Fibroblast of lung (primary cell): ENCODE results near the gene TSPAN3. TPM values are rescaled to one million over a fixed set of nuclear protein-coding genes. Genes with fewer than 3 reads are reported as not detected.

Experiments
- DNase-seq, 2 donors: peaks; one replicate each; pipeline versions ENCODE4 v3.0.0 to v3.0.0-alpha.2; 2010; ENCODE audit warnings: low read depth in 2 of 2
- H2AFZ ChIP-seq: 2 replicates; pipeline ENCODE4 v1.5.1; 2012; ENCODE audit warnings: low read length, control low read depth, inconsistent platforms
- H3K27ac ChIP-seq: 2 replicates; pipeline ENCODE4 v1.5.1; 2011; ENCODE audit warnings: low read length, control low read depth; ENCODE audit not compliant: insufficient read depth
- H3K27me3 ChIP-seq: 2 replicates; pipeline ENCODE4 v1.5.1; 2011; ENCODE audit warnings: mild to moderate bottlenecking, low read length; ENCODE audit not compliant: control insufficient read depth, insufficient read depth
- H3K36me3 ChIP-seq: 2 replicates; pipeline ENCODE4 v1.5.1; 2011; ENCODE audit warnings: low read length; ENCODE audit not compliant: control insufficient read depth, insufficient read depth
- H3K4me1 ChIP-seq: 2 replicates; pipeline ENCODE4 v1.5.1; 2011; ENCODE audit warnings: low read length; ENCODE audit not compliant: control insufficient read depth, insufficient read depth; ENCODE audit errors: extremely low read depth
- H3K4me2 ChIP-seq: 2 replicates; pipeline ENCODE4 v1.5.1; 2011; ENCODE audit warnings: low read length, control low read depth; ENCODE audit not compliant: insufficient read depth; ENCODE audit errors: extremely low read depth
- H3K4me3 ChIP-seq, 4 experiments: fragments of 200-600 bp in 1 of 4; sonication (generic) in 1 of 4; replicated peaks in 1 of 4; 2 replicates each; pipeline ENCODE4 v1.5.1; 2011 to 2016; ENCODE audit warnings: low read length in 4 of 4, low read depth in 3 of 4, mild to moderate bottlenecking in 3 of 4, control low read depth in 2 of 4, inconsistent platforms in 1 of 4, mixed read lengths in 1 of 4; ENCODE audit not compliant: insufficient read depth in 1 of 4; ENCODE audit errors: control extremely low read depth in 1 of 4
- H3K79me2 ChIP-seq: 2 replicates; pipeline ENCODE4 v1.5.1; 2012; ENCODE audit warnings: mild to moderate bottlenecking, low read length, inconsistent platforms; ENCODE audit not compliant: control insufficient read depth, insufficient read depth
- H3K9ac ChIP-seq: 2 replicates; pipeline ENCODE4 v1.5.1; 2011; ENCODE audit warnings: mild to moderate bottlenecking, low read length, control low read depth; ENCODE audit not compliant: insufficient read depth
- H3K9me3 ChIP-seq: 2 replicates; pipeline ENCODE4 v1.5.1; 2012; ENCODE audit warnings: low read depth, low read length; ENCODE audit not compliant: control insufficient read depth, insufficient read depth
- H4K20me1 ChIP-seq: 2 replicates; pipeline ENCODE4 v1.5.1; 2011; ENCODE audit warnings: low read length; ENCODE audit not compliant: control insufficient read depth, insufficient read depth; ENCODE audit errors: extremely low read depth
- CTCF ChIP-seq, 2 donors: IDR thresholded peaks in 1 of 2; conservative IDR thresholded peaks in 1 of 2; 1 replicate in 1 of 2; 2 replicates in 1 of 2; pipeline ENCODE4 v1.5.1; 2011 to 2012; ENCODE audit warnings: low read length in 2 of 2, control low read depth in 1 of 2, inconsistent platforms in 1 of 2, low read depth in 1 of 2, mild to moderate bottlenecking in 1 of 2
- EZH2 ChIP-seq: IDR thresholded peaks from 2 replicates; pipeline ENCODE4 v1.5.1; 2012; ENCODE audit warnings: low read length, control low read depth, mild to moderate bottlenecking; ENCODE audit errors: missing control alignments
- polyA plus RNA-seq, 2 donors: library from polyadenylated mRNA; depleted of rRNA in 1 of 2; stranded (reverse) in 1 of 2; unstranded in 1 of 2; fragments of >200 nt; gene quantifications; 2 replicates each; pipeline ENCODE4 v1.2.1, GENCODE V29; 2011 to 2012; ENCODE audit warnings: missing spikeins in 1 of 2
- total RNA-seq: library from RNA; depleted of rRNA; stranded (reverse); fragments of >200 nt; gene quantifications from 2 replicates; pipeline ENCODE4 v1.2.1, GENCODE V29; 2014

TSPAN3 gene
- total and polyA plus RNA-seq, 2 donors (not counting 1 experiment from before 2014, with no cell fraction given): 225 to 472 TPM

GRCh38 chr15:77036537-77037387 is 34.1 kb downstream of the TSPAN3 start:
- peaks cover 10% of the 10 kb centered on the region for H3K36me3 ChIP-seq
- DNase-seq: no peak
- H3K27ac ChIP-seq: no peak overlapping the region
- no peak overlapping the region for H3K4me3 ChIP-seq
- no peaks in the 10 kb centered on the region for H3K9me3 ChIP-seq
- no peaks in the 10 kb centered on the region for H4K20me1 ChIP-seq
- TF ChIP-seq EZH2 (no peak), CTCF (conservative IDR thresholded peaks at IDR 0.05 in 1 of 2, IDR thresholded peaks at IDR 0.05 in 1 of 2; ENCODE audit: low read depth in 1 of 2, low read length in 2 of 2) (no peak)
- H3K79me2 ChIP-seq: no peaks in the 10 kb centered on the region
- no peak overlapping the region for H2AFZ ChIP-seq
- no peak overlapping the region for H3K9ac ChIP-seq
- H3K4me1 ChIP-seq: no peaks in the 10 kb centered on the region
- no peak overlapping the region for H3K4me2 ChIP-seq
- no peaks in the 10 kb centered on the region for H3K27me3 ChIP-seq

GRCh38 chr15:77035999-77036471 is 34.9 kb downstream of the TSPAN3 start:
- peaks cover 10% of the 10 kb centered on the region for H3K36me3 ChIP-seq
- TF ChIP-seq CTCF (conservative IDR thresholded peaks at IDR 0.05 in 1 of 2, IDR thresholded peaks at IDR 0.05 in 1 of 2; ENCODE audit: low read depth in 1 of 2, low read length in 2 of 2) (no peak), EZH2 (no peak)
- H3K4me2 ChIP-seq: no peak overlapping the region
- no peaks in the 10 kb centered on the region for H3K27me3 ChIP-seq
- H2AFZ ChIP-seq: no peak overlapping the region
- H3K4me3 ChIP-seq: no peak overlapping the region
- no peaks in the 10 kb centered on the region for H4K20me1 ChIP-seq
- H3K27ac ChIP-seq: no peak overlapping the region
- no peaks in the 10 kb centered on the region for H3K79me2 ChIP-seq
- DNase-seq: no peak
- H3K9ac ChIP-seq: no peak overlapping the region
- H3K9me3 ChIP-seq: no peaks in the 10 kb centered on the region
- H3K4me1 ChIP-seq: no peaks in the 10 kb centered on the region

GRCh38 chr15:77035584-77035983 is 35.3 kb downstream of the TSPAN3 start:
- H3K36me3 ChIP-seq: peaks cover 10% of the 10 kb centered on the region
- no peak overlapping the region for H3K4me3 ChIP-seq
- H3K27me3 ChIP-seq: no peaks in the 10 kb centered on the region
- no peaks in the 10 kb centered on the region for H4K20me1 ChIP-seq
- H3K27ac ChIP-seq: no peak overlapping the region
- no peaks in the 10 kb centered on the region for H3K4me1 ChIP-seq
- H3K9ac ChIP-seq: no peak overlapping the region
- no peak overlapping the region for H2AFZ ChIP-seq
- H3K79me2 ChIP-seq: no peaks in the 10 kb centered on the region
- TF ChIP-seq CTCF (conservative IDR thresholded peaks at IDR 0.05 in 1 of 2, IDR thresholded peaks at IDR 0.05 in 1 of 2; ENCODE audit: low read depth in 1 of 2, low read length in 2 of 2) (no peak), EZH2 (no peak)
- no peak for DNase-seq
- no peaks in the 10 kb centered on the region for H3K9me3 ChIP-seq
- no peak overlapping the region for H3K4me2 ChIP-seq
